ENCODE data around the gene GNLY.

Gene GNLY

GRCh38 chr2:85665264-85665937, 28.8 kb upstream of the GNLY start:
- Histone ChIP-seq H3K36me3 (ENCODE audit: insufficient read depth, low read length) (no peaks in the 10 kb centered on the region), H3K27ac (ENCODE audit: low read depth, low read length, poor library complexity, severe bottlenecking) (no peak overlapping the region), H2AFZ (ENCODE audit: low read length) (no peak overlapping the region), H3K9me3 (ENCODE audit: low read length) (no peaks in the 10 kb centered on the region), H3K4me3 (ENCODE audit: low read depth, low read length, poor library complexity, severe bottlenecking) (no peak overlapping the region), H3K27me3 (ENCODE audit: insufficient read depth, low read length) (no peaks in the 10 kb centered on the region), H3F3A (ENCODE audit: insufficient read depth, low read length) (no peaks in the 10 kb centered on the region), H3K4me2 (ENCODE audit: low read length) (no peak overlapping the region), H3K9ac (ENCODE audit: low read length) (no peak overlapping the region), H3K9me2 (ENCODE audit: low read depth, low read length) (no peaks in the 10 kb centered on the region), H3K4me1 (ENCODE audit: insufficient read depth, low read length, severe bottlenecking) (no peaks in the 10 kb centered on the region), H4K20me1 (ENCODE audit: insufficient read depth, low read length) (no peaks in the 10 kb centered on the region), H3K79me2 (ENCODE audit: insufficient read depth, low read length) (no peaks in the 10 kb centered on the region)
- no peak for TF ChIP-seq EZH2 (IDR thresholded peaks at IDR 0.05; ENCODE audit: borderline replicate concordance, low read length)
- TF ChIP-seq, protein P1, sequence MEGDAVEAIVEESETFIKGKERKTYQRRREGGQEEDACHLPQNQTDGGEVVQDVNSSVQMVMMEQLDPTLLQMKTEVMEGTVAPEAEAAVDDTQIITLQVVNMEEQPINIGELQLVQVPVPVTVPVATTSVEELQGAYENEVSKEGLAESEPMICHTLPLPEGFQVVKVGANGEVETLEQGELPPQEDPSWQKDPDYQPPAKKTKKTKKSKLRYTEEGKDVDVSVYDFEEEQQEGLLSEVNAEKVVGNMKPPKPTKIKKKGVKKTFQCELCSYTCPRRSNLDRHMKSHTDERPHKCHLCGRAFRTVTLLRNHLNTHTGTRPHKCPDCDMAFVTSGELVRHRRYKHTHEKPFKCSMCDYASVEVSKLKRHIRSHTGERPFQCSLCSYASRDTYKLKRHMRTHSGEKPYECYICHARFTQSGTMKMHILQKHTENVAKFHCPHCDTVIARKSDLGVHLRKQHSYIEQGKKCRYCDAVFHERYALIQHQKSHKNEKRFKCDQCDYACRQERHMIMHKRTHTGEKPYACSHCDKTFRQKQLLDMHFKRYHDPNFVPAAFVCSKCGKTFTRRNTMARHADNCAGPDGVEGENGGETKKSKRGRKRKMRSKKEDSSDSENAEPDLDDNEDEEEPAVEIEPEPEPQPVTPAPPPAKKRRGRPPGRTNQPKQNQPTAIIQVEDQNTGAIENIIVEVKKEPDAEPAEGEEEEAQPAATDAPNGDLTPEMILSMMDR (IDR thresholded peaks at IDR 0.05; ENCODE audit: low read length): no peak

- Histone ChIP-seq H3K9ac (ENCODE audit: low read length) (no peak overlapping the region), H3K36me3 (ENCODE audit: insufficient read depth, low read length) (no peaks in the 10 kb centered on the region), H3K4me1 (ENCODE audit: insufficient read depth, low read length, severe bottlenecking) (no peaks in the 10 kb centered on the region), H2AFZ (ENCODE audit: low read length) (no peak overlapping the region), H4K20me1 (ENCODE audit: insufficient read depth, low read length) (no peaks in the 10 kb centered on the region), H3K79me2 (ENCODE audit: insufficient read depth, low read length) (no peaks in the 10 kb centered on the region), H3F3A (ENCODE audit: insufficient read depth, low read length) (no peaks in the 10 kb centered on the region), H3K9me2 (ENCODE audit: low read depth, low read length) (no peaks in the 10 kb centered on the region), H3K4me2 (ENCODE audit: low read length) (no peak overlapping the region), H3K9me3 (ENCODE audit: low read length) (no peaks in the 10 kb centered on the region), H3K27ac (ENCODE audit: low read depth, low read length, poor library complexity, severe bottlenecking) (no peak overlapping the region), H3K4me3 (ENCODE audit: low read depth, low read length, poor library complexity, severe bottlenecking) (no peak overlapping the region), H3K27me3 (ENCODE audit: insufficient read depth, low read length) (no peaks in the 10 kb centered on the region)
- TF ChIP-seq EZH2 (IDR thresholded peaks at IDR 0.05; ENCODE audit: borderline replicate concordance, low read length): no peak
- TF ChIP-seq, protein P1 (IDR thresholded peaks at IDR 0.05; ENCODE audit: low read length): no peak
These were observed 28.1 kb upstream of the GNLY start for GRCh38 chr2:85666016-85666415.

DNA sequence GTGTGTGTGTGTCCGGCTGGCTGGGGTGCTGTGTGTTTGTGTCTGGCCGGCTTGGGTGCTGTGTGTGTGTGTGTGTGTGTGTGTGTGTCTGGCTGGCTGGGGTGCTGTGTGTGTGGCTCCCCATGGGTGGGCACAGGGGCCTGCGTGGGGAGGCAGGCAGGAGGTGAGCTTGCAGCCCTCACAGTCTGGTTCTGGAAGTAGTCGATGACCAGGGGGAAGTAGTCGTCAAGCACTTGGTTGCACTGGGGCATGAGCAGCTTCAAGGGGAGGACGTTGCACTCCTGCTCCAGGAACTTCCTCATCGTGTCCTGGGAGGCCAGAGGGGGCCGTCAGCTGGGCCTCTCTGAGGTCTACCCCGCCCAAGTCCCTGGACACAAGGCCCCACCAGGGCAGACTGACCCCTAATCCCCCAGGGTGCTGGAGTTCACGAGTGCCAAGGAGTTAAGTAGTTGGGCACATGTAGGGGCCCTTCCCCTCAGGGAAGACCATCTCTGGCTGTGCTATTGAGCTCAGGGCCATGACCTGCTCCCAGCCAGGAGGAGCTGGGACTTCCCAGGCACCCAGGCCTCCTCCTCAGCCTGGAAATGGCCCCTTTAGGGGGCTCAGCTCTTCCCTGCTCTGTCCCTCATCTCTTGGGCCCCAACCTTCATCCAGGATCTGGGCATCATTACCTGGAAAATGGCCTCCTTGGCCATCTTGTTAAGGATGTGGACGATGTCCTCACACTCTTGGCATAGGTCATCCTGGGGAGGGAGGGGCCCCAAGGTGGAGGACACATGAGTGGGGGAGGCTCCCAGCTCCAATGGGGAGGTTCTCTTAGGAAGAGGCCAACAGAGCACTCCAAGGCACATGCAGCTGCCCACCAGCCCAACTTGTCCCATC, 27.5 kb upstream of the GNLY start:
- H4K20me1 ChIP-seq (ENCODE audit: insufficient read depth, low read length): no peaks in the 10 kb centered on the region
- no peaks in the 10 kb centered on the region for H3K9me3 ChIP-seq (ENCODE audit: low read length)
- H3K79me2 ChIP-seq (ENCODE audit: insufficient read depth, low read length): no peaks in the 10 kb centered on the region
- no peak overlapping the region for H3K4me3 ChIP-seq (ENCODE audit: low read depth, low read length, poor library complexity, severe bottlenecking)
- H3K36me3 ChIP-seq (ENCODE audit: insufficient read depth, low read length): no peaks in the 10 kb centered on the region
- no peaks in the 10 kb centered on the region for H3F3A ChIP-seq (ENCODE audit: insufficient read depth, low read length)
- H3K27ac ChIP-seq (ENCODE audit: low read depth, low read length, poor library complexity, severe bottlenecking): no peak overlapping the region
- H3K4me2 ChIP-seq (ENCODE audit: low read length): no peak overlapping the region
- no peaks in the 10 kb centered on the region for H3K4me1 ChIP-seq (ENCODE audit: insufficient read depth, low read length, severe bottlenecking)
- H3K9ac ChIP-seq (ENCODE audit: low read length): no peak overlapping the region
- no peaks in the 10 kb centered on the region for H3K9me2 ChIP-seq (ENCODE audit: low read depth, low read length)
- TF ChIP-seq, protein P1 (IDR thresholded peaks at IDR 0.05; ENCODE audit: low read length): no peak
- no peak for TF ChIP-seq EZH2 (IDR thresholded peaks at IDR 0.05; ENCODE audit: borderline replicate concordance, low read length)
- H2AFZ ChIP-seq (ENCODE audit: low read length): no peak overlapping the region
- H3K27me3 ChIP-seq (ENCODE audit: insufficient read depth, low read length): no peaks in the 10 kb centered on the region

Data from OCI-LY1 (cell line).